ENCODE data around the gene SCN2A. TPM values are rescaled to one million over a fixed set of nuclear protein-coding genes. Genes with fewer than 3 reads are reported as not detected.

The SCN2A gene
- total RNA-seq, 1 experiment from 2014 or later, result 4.6 TPM

- DNase-seq (ENCODE audit: low read depth), result no peak
Measured at GRCh38 chr2:165414187-165414586, 175.0 kb downstream of the SCN2A start.

- no peak for DNase-seq (ENCODE audit: low read depth)
Measured at GRCh38 chr2:165417009-165417408, 177.8 kb downstream of the SCN2A start.

DNA sequence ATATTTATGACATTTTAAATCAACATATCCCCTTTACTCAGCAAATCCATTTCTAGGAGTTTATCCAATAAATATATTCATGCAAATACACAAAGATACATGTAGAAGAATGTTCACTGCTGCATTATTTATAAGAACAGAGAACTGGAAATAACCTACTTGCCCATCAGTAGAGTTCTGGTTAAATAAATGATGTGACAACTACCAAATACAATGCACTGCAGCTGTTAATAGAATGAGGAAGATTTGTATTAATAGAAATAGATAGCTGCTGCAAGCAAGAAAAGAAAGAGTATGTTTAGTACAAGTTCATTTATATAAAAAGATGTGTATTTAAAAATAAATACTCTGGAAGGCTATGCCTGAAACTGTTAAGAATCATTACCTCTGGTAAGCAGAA, 181.0 kb downstream of the SCN2A start:
- DNase-seq (ENCODE audit: low read depth), result no peak

- no peak for DNase-seq (ENCODE audit: low read depth)
Measured at GRCh38 chr2:165423081-165423480, 183.9 kb downstream of the SCN2A start.

DNA sequence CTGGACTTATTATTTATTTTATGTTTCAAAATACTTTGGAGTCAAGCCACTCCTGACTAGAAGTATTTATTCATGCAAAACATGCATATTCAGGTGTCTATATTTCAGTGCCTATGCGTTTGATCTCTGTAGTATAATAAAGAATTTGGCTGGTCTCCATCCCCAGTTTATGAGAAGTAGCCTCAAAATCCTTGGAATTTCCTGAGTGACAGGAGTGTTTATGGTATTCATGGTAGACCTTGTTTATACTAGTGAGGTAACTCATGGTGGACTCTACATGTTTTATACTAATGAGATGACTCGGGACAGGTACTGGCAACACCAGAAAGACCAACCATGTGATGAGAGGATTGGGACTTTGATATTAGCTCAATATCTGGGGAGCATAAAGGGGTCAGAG, 186.3 kb downstream of the SCN2A start:
- DNase-seq (ENCODE audit: low read depth), result no peak

- no peak for DNase-seq (ENCODE audit: low read depth)
Measured at GRCh38 chr2:165427686-165428085, 188.5 kb downstream of the SCN2A start.

DNA sequence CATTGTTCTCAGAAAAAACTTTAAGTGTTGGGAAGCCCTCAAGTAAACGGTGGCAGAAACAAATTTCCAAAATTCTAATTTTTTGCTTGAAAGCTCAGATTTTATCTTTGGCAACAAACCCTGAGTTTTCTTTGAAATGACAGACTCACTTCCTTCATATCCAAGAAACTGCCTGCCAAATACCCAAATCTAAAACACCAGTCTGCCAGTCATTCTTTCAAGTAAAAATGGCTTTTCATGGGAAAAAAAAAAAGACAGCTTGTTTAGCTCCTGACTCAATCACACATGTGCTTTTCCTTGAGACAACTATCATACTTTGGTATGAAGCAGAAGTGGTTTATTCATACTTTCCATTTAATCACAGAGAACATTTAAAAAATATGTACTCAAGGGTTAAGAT, 189.7 kb downstream of the SCN2A start:
- DNase-seq (ENCODE audit: low read depth), result no peak

DNA sequence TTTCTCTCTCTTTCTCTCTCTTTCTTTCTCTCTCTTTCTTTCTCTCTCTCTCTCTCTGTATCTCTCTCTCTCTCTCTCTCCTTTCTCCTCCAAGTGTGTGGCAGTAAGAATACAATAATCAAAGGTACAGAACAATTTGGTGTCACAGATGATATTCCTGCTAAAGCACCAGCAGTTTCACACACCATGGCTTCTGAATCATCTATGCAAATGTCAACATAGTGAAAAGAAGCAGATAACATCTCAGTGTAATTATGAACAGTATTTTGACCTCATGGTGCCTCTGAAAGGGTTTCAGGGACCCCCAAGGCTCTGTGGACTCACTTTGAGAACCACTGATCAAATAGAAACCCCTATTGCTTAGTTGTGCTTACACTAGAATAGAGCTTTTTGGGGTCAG, 191.8 kb downstream of the SCN2A start:
- DNase-seq (ENCODE audit: low read depth), result no peak

GRCh38 chr2:165432234-165432966, 193.2 kb downstream of the SCN2A start:
- DNase-seq (ENCODE audit: low read depth), result no peak

- DNase-seq (ENCODE audit: low read depth), result no peak
Measured at GRCh38 chr2:165434865-165435496, 195.8 kb downstream of the SCN2A start.

DNA sequence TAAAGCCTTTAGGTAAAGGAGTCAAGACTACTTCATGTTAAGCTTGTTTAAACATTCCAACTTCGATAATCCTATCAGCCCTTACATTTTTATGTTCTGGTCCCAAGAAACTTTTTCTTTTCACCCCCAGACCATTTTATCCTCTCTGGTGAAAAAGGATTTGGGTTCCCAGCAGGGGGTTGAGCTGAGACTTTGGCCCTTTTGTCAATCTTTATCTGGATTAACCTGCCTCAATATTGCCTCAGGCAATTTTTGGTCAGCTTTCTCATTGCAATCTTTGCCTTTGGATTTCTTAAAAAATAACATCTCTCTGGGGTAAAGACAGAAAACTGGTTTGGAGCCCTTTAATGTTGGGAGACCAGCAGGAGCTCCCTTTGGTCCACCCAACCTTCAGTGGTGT, 196.4 kb downstream of the SCN2A start:
- no peak for DNase-seq (ENCODE audit: low read depth)

DNA sequence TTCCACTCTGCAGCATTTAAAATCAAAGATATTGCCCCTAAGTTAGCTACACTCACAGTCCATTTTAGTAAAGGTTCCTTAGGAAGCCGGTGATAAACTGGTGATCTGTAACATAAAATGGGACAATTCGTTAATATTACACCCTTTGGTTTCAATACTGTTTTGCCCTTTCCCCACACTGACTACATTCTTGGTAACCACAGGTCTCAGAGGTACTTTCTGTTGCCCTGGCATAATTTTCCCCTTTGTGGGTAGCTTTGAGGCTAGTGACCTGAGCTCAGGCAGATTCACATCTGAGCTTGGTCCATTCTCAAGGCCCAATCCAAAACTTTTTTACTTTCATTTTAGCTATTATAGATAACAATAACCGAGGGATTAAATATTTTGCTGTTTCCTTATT, 197.3 kb downstream of the SCN2A start:
- DNase-seq (ENCODE audit: low read depth), result no peak

GRCh38 chr2:165440367-165440766, 201.2 kb downstream of the SCN2A start:
- no peak for DNase-seq (ENCODE audit: low read depth)

Other genes with a start within 250 kb of the SCN2A start
- 0.23 and 1.5 TPM in 2 replicates for gene SCN3A, start 35.4 kb upstream of the SCN2A start, total RNA-seq (2014; rRNA removed; shearing (Covaris generic))
- gene CSRNP3, start 230.3 kb downstream of the SCN2A start, total RNA-seq (2014; rRNA removed; shearing (Covaris generic)), result not detected in 2 replicates

Data from HT1080 (cell line).